Astrocyte (in vitro differentiated cells and primary cell): ENCODE data around the gene SLCO3A1. TPM values are rescaled to one million over a fixed set of nuclear protein-coding genes. Genes with fewer than 3 reads are reported as not detected.

ENCODE experiments used
- DNase-seq: peaks from one replicate; pipeline ENCODE4 v3.0.0-alpha.2; 2010; ENCODE audit warnings: low read depth
- FAIRE-seq: peaks from 2 replicates; lab custom pipeline; 2011; peaks lifted over from hg19 to GRCh38; lab: Jason Lieb, UNC
- H2AFZ ChIP-seq: 2 replicates; pipeline ENCODE4 v1.6.0; 2012; ENCODE audit warnings: low read depth, low read length, inconsistent platforms
- H3K27ac ChIP-seq: 2 replicates; pipeline ENCODE4 v1.5.1; 2011; ENCODE audit warnings: low read depth, low read length, inconsistent platforms
- H3K27me3 ChIP-seq: 2 replicates; pipeline ENCODE4 v1.6.0; 2011; ENCODE audit warnings: low read length, inconsistent platforms; ENCODE audit not compliant: insufficient read depth
- H3K36me3 ChIP-seq: 2 replicates; pipeline ENCODE4 v1.5.1; 2011; ENCODE audit warnings: low read length, inconsistent platforms; ENCODE audit not compliant: insufficient read depth
- H3K4me1 ChIP-seq: 2 replicates; pipeline ENCODE4 v1.5.1; 2011; ENCODE audit warnings: low read length, inconsistent platforms; ENCODE audit not compliant: insufficient read depth
- H3K4me2 ChIP-seq: 2 replicates; pipeline ENCODE4 v1.6.0; 2012; ENCODE audit warnings: low read length, inconsistent platforms
- H3K4me3 ChIP-seq: 2 replicates; pipeline ENCODE4 v1.5.1; 2011; ENCODE audit warnings: low read depth, mild to moderate bottlenecking, low read length, inconsistent platforms; ENCODE audit not compliant: insufficient read depth
- H3K79me2 ChIP-seq: 2 replicates; pipeline ENCODE4 v1.6.0; 2012; ENCODE audit warnings: mild to moderate bottlenecking, low read length, inconsistent platforms; ENCODE audit not compliant: insufficient read depth
- H3K9ac ChIP-seq: 2 replicates; pipeline ENCODE4 v1.6.0; 2012; ENCODE audit warnings: mild to moderate bottlenecking, low read length, inconsistent platforms
- H3K9me3 ChIP-seq: 2 replicates; pipeline ENCODE4 v1.5.1; 2012; ENCODE audit warnings: low read depth, mild to moderate bottlenecking, low read length, inconsistent platforms; ENCODE audit not compliant: insufficient read depth
- H4K20me1 ChIP-seq: 2 replicates; pipeline ENCODE4 v1.6.0; 2012; ENCODE audit warnings: low read length, inconsistent platforms; ENCODE audit not compliant: insufficient read depth
- H3K27ac Mint-ChIP-seq: one replicate; pipeline ENCODE4 v1.8.0; 2021; ENCODE audit warnings: mild to moderate bottlenecking, mixed read lengths; ENCODE audit not compliant: unreplicated experiment
- H3K27me3 Mint-ChIP-seq: one replicate; pipeline ENCODE4 v1.8.0; 2021; ENCODE audit warnings: low read depth, mixed read lengths; ENCODE audit not compliant: unreplicated experiment
- H3K36me3 Mint-ChIP-seq: one replicate; pipeline ENCODE4 v1.8.0; 2021; ENCODE audit warnings: low read depth, mixed read lengths; ENCODE audit not compliant: unreplicated experiment
- H3K4me1 Mint-ChIP-seq: one replicate; pipeline ENCODE4 v1.8.0; 2021; ENCODE audit warnings: low read depth, mixed read lengths; ENCODE audit not compliant: unreplicated experiment
- H3K4me3 Mint-ChIP-seq: one replicate; pipeline ENCODE4 v1.8.0; 2021; ENCODE audit warnings: mild to moderate bottlenecking, moderate library complexity, mixed read lengths; ENCODE audit not compliant: unreplicated experiment
- H3K9me3 Mint-ChIP-seq: one replicate; pipeline ENCODE4 v1.8.0; 2021; ENCODE audit warnings: mild to moderate bottlenecking, mixed read lengths; ENCODE audit not compliant: unreplicated experiment
- CTCF ChIP-seq: IDR thresholded peaks from 2 replicates; pipeline ENCODE4 v1.5.1; 2011; ENCODE audit warnings: low read depth, mild to moderate bottlenecking, inconsistent platforms, low read length, moderate library complexity; ENCODE audit not compliant: insufficient read depth
- EZH2 ChIP-seq: IDR thresholded peaks from 2 replicates; pipeline ENCODE4 v1.6.1; 2012; ENCODE audit warnings: mild to moderate bottlenecking, low read length, inconsistent platforms; ENCODE audit not compliant: insufficient read depth
- total RNA-seq: library from RNA; stranded (reverse); gene quantifications from 2 replicates; pipeline ENCODE4 v1.2.1, GENCODE V29; 2021

Gene SLCO3A1
- total RNA-seq, 1 donor from 2014 or later: 9.4 TPM

GRCh38 chr15:91891788-91892345, 38.4 kb downstream of the SLCO3A1 start:
- Mint-ChIP-seq H3K27me3 (no peaks in the 10 kb centered on the region), H3K27ac (no peak overlapping the region), H3K4me3 (no peak overlapping the region), H3K9me3 (no peaks in the 10 kb centered on the region), H3K4me1 (peaks cover 5% of the 10 kb centered on the region), H3K36me3 (no peaks in the 10 kb centered on the region)
- no peaks in the 10 kb centered on the region for H3K79me2 ChIP-seq
- TF ChIP-seq EZH2 (no peak), CTCF (no peak)
- H4K20me1 ChIP-seq: peaks cover 9% of the 10 kb centered on the region
- no peak overlapping the region for H3K4me2 ChIP-seq
- H3K9ac ChIP-seq: no peak overlapping the region
- FAIRE-seq (no peak), DNase-seq (no peak)
- no peaks in the 10 kb centered on the region for H3K27me3 ChIP-seq
- H2AFZ ChIP-seq: no peak overlapping the region
- no peaks in the 10 kb centered on the region for H3K9me3 ChIP-seq
- no peaks in the 10 kb centered on the region for H3K4me1 ChIP-seq
- H3K4me3 ChIP-seq: no peak overlapping the region
- H3K36me3 ChIP-seq: no peaks in the 10 kb centered on the region
- H3K27ac ChIP-seq: no peak overlapping the region

- H3K27me3 Mint-ChIP-seq: no peaks in the 10 kb centered on the region
- no peaks in the 10 kb centered on the region for H3K9me3 ChIP-seq
- H3K9ac ChIP-seq: no peak overlapping the region
- FAIRE-seq (no peak), DNase-seq (no peak)
- no peaks in the 10 kb centered on the region for H3K79me2 ChIP-seq
- H3K4me2 ChIP-seq: no peak overlapping the region
- no peak overlapping the region for H3K27ac Mint-ChIP-seq
- H3K9me3 Mint-ChIP-seq: no peaks in the 10 kb centered on the region
- H2AFZ ChIP-seq: no peak overlapping the region
- H3K4me1 Mint-ChIP-seq: peaks cover 5% of the 10 kb centered on the region
- no peak overlapping the region for H3K4me3 Mint-ChIP-seq
- TF ChIP-seq EZH2: no peak
- TF ChIP-seq CTCF: no peak
- H4K20me1 ChIP-seq: peaks cover 7% of the 10 kb centered on the region
- no peaks in the 10 kb centered on the region for H3K27me3 ChIP-seq
- H3K4me3 ChIP-seq: no peak overlapping the region
- H3K27ac ChIP-seq: no peak overlapping the region
- H3K36me3 Mint-ChIP-seq: no peaks in the 10 kb centered on the region
- no peaks in the 10 kb centered on the region for H3K4me1 ChIP-seq
- H3K36me3 ChIP-seq: no peaks in the 10 kb centered on the region
Observed at GRCh38 chr15:91892436-91892835, 38.9 kb downstream of the SLCO3A1 start.

- DNase-seq (no peak), FAIRE-seq (no peak)
- no peak overlapping the region for H3K4me2 ChIP-seq
- H3K4me3 ChIP-seq: no peak overlapping the region
- Mint-ChIP-seq H3K4me3 (no peak overlapping the region), H3K9me3 (no peaks in the 10 kb centered on the region), H3K4me1 (peaks cover 5% of the 10 kb centered on the region), H3K36me3 (no peaks in the 10 kb centered on the region), H3K27ac (no peak overlapping the region), H3K27me3 (no peaks in the 10 kb centered on the region)
- no peaks in the 10 kb centered on the region for H3K9me3 ChIP-seq
- no peak overlapping the region for H3K9ac ChIP-seq
- TF ChIP-seq CTCF (no peak), EZH2 (no peak)
- no peaks in the 10 kb centered on the region for H3K4me1 ChIP-seq
- H3K27me3 ChIP-seq: no peaks in the 10 kb centered on the region
- H3K27ac ChIP-seq: no peak overlapping the region
- no peaks in the 10 kb centered on the region for H4K20me1 ChIP-seq
- no peak overlapping the region for H2AFZ ChIP-seq
- H3K79me2 ChIP-seq: no peaks in the 10 kb centered on the region
- H3K36me3 ChIP-seq: no peaks in the 10 kb centered on the region
Observed at GRCh38 chr15:91894606-91895005, 41.1 kb downstream of the SLCO3A1 start.
